Endothelial cell of umbilical vein (primary cell): ENCODE results near the gene IDUA. TPM values are rescaled to one million over a fixed set of nuclear protein-coding genes. Genes with fewer than 3 reads are reported as not detected.

Experiments used
- BruUV-seq: library from RNA; stranded (reverse); fragments of 400-500 nt; replicated peaks from 2 replicates; lab custom pipeline; 2021; lab: Mats Ljungman, UMichigan
- CTCF ChIA-PET: fragments of 300-600, 350-600 bp; sonication (Branson Sonifier 250); formaldehyde crosslinking; loops from one replicate; lab custom pipeline; 2021; ENCODE audit warnings: antibody characterized with exemption, inconsistent platforms; lab: Charles Lee
- POLR2A ChIA-PET: fragments of 300-600, 350-600 bp; sonication (Branson Sonifier 250); formaldehyde crosslinking; loops from one replicate; lab custom pipeline; 2021; ENCODE audit warnings: antibody characterized with exemption, inconsistent platforms; lab: Charles Lee
- DNase-seq: peaks from one replicate; pipeline ENCODE4 v3.0.0-alpha.2; 2011; ENCODE audit warnings: low read depth, low spot score
- FAIRE-seq: peaks from 2 replicates; lab custom pipeline; 2011; peaks lifted over from hg19 to GRCh38; lab: Jason Lieb, UNC
- H2AFZ ChIP-seq: 2 replicates; pipeline ENCODE4 v1.6.0; 2012; ENCODE audit warnings: low read depth, low read length, control low read depth, inconsistent platforms
- H3K27ac ChIP-seq: 2 replicates; pipeline ENCODE4 v1.5.1; 2011; ENCODE audit warnings: low read depth, mild to moderate bottlenecking, control low read depth, low read length, moderate library complexity; ENCODE audit not compliant: insufficient read depth
- H3K27me3 ChIP-seq, 2 experiments: 2 replicates each; pipeline versions ENCODE4 v1.6.0 to v1.6.1; 2011; ENCODE audit warnings: low read length in 2 of 2, mixed read lengths in 1 of 2; ENCODE audit not compliant: control insufficient read depth in 2 of 2, insufficient read depth in 2 of 2
- H3K36me3 ChIP-seq, 2 experiments: 2 replicates in 1 of 2; 3 replicates in 1 of 2; pipeline ENCODE4 v1.5.1; 2011; ENCODE audit warnings: low read length in 2 of 2, mild to moderate bottlenecking in 1 of 2, moderate library complexity in 1 of 2; ENCODE audit not compliant: control insufficient read depth in 2 of 2, insufficient read depth in 2 of 2; ENCODE audit errors: extremely low read depth in 1 of 2
- H3K4me1 ChIP-seq: 3 replicates; pipeline ENCODE4 v1.5.1; 2011; ENCODE audit warnings: mild to moderate bottlenecking, low read length; ENCODE audit not compliant: control insufficient read depth, insufficient read depth; ENCODE audit errors: extremely low read depth
- H3K4me2 ChIP-seq: 2 replicates; pipeline ENCODE4 v1.6.1; 2011; ENCODE audit warnings: low read length, control low read depth, mixed read lengths; ENCODE audit not compliant: insufficient read depth
- H3K4me3 ChIP-seq, 3 experiments: fragments of 200-600 bp in 1 of 3; sonication (generic), shearing (Covaris generic) in 1 of 3; replicated peaks in 1 of 3; 2 replicates each; pipeline ENCODE4 v1.5.1; 2011 to 2016; ENCODE audit warnings: control low read depth in 3 of 3, low read length in 3 of 3, mild to moderate bottlenecking in 2 of 3, inconsistent platforms in 1 of 3, low read depth in 1 of 3, moderate library complexity in 1 of 3; ENCODE audit not compliant: insufficient read depth in 1 of 3
- H3K79me2 ChIP-seq: 2 replicates; pipeline ENCODE4 v1.6.0; 2012; ENCODE audit warnings: low read length, inconsistent platforms; ENCODE audit not compliant: control insufficient read depth, insufficient read depth
- H3K9ac ChIP-seq: replicated peaks from 2 replicates; pipeline ENCODE3; 2011; ENCODE audit warnings: low read length, control low read depth; ENCODE audit not compliant: insufficient read depth; ENCODE audit errors: extremely low read depth
- H3K9me1 ChIP-seq: replicated peaks from 3 replicates; pipeline ENCODE4 v1.6.0; 2011; ENCODE audit warnings: mild to moderate bottlenecking, low read length; ENCODE audit not compliant: control insufficient read depth, insufficient read depth; ENCODE audit errors: extremely low read depth
- H3K9me3 ChIP-seq: replicated peaks from 2 replicates; pipeline ENCODE4 v1.5.1; 2012; ENCODE audit warnings: low read length, inconsistent platforms; ENCODE audit not compliant: control insufficient read depth, insufficient read depth
- H4K20me1 ChIP-seq: replicated peaks from 2 replicates; pipeline ENCODE3; 2011; ENCODE audit warnings: mild to moderate bottlenecking, low read length; ENCODE audit not compliant: control insufficient read depth, insufficient read depth; ENCODE audit errors: extremely low read depth
- CTCF ChIP-seq, 2 donors: IDR thresholded peaks; 1 replicate in 1 of 2; 2 replicates in 1 of 2; pipeline ENCODE4 v1.5.1; 2011; ENCODE audit warnings: low read length in 2 of 2, mild to moderate bottlenecking in 2 of 2, moderate library complexity in 2 of 2, control low read depth in 1 of 2, inconsistent platforms in 1 of 2, low read depth in 1 of 2; ENCODE audit not compliant: insufficient read depth in 1 of 2; ENCODE audit errors: extremely low read depth in 1 of 2
- EZH2 ChIP-seq: IDR thresholded peaks from 2 replicates; pipeline ENCODE4 v1.6.1; 2012; ENCODE audit warnings: borderline replicate concordance, low read depth, mild to moderate bottlenecking, moderate library complexity, low read length, inconsistent platforms; ENCODE audit not compliant: severe bottlenecking
- FOS ChIP-seq: IDR thresholded peaks from 2 replicates; pipeline ENCODE4 v1.6.1; 2011; ENCODE audit warnings: mild to moderate bottlenecking, low read length, moderate library complexity, borderline replicate concordance; ENCODE audit not compliant: insufficient read depth
- GATA2 ChIP-seq: IDR thresholded peaks from 2 replicates; pipeline ENCODE4 v1.7.0; 2011; ENCODE audit warnings: low read depth, mild to moderate bottlenecking, moderate library complexity, mixed read lengths, low read length; ENCODE audit not compliant: insufficient read length, insufficient read depth
- JUN ChIP-seq: IDR thresholded peaks from 2 replicates; pipeline ENCODE4 v1.6.1; 2011; ENCODE audit warnings: borderline replicate concordance, low read depth; ENCODE audit not compliant: insufficient read length, insufficient read depth
- MYC ChIP-seq: IDR thresholded peaks from one replicate; pipeline ENCODE4 v1.6.1; 2011; ENCODE audit warnings: mild to moderate bottlenecking, low read depth, low read length
- POLR2A ChIP-seq: IDR thresholded peaks from 2 replicates; pipeline ENCODE4 v1.6.1; 2012; ENCODE audit warnings: low read depth, mild to moderate bottlenecking, control low read depth, low read length
- POLR2AphosphoS5 ChIP-seq: IDR thresholded peaks from 2 replicates; pipeline ENCODE4 v1.6.1; 2012; ENCODE audit warnings: low read depth, mild to moderate bottlenecking, control low read depth, low read length, moderate library complexity; ENCODE audit not compliant: insufficient read depth
- dilution Hi-C: fragments of 300-500 bp; cut with MboI; formaldehyde crosslinking; loops from one replicate; pipeline ENCODE4 v1.15.0; 2019; ENCODE audit warnings: low sequenced_read_pairs; ENCODE audit not compliant: extremely low pct_ligation_motif_present
- intact Hi-C: fragments of 100-400 bp; cut with micrococcal nuclease; formaldehyde crosslinking; loops from one replicate; pipeline ENCODE4 v1.10.0; 2022
- polyA plus RNA-seq, 4 experiments: library from polyadenylated mRNA; depleted of rRNA in 3 of 4; stranded (reverse) in 3 of 4; unstranded in 1 of 4; fragments of >200 nt; gene quantifications; 2 replicates each; pipeline versions ENCODE4 v1.2.1 to v1.2.3, GENCODE V29; 2011 to 2012; ENCODE audit warnings: missing spikeins in 1 of 4
- total RNA-seq: library from RNA; stranded (reverse); gene quantifications from 2 replicates; pipeline ENCODE4 v1.2.3, GENCODE V29; 2021
- TF ChIP-seq, protein P1 (sequence below): IDR thresholded peaks from 2 replicates; pipeline ENCODE4 v1.6.1; 2011; ENCODE audit not compliant: insufficient read depth, insufficient read length

Gene IDUA
- total and polyA plus RNA-seq, 2 donors (not counting 3 experiments of a cell fraction or from before 2014, with no cell fraction given), result 19.1 to 34.1 TPM

- Histone ChIP-seq H3K9me3 (no peaks in the 10 kb centered on the region), H3K4me3 (no peak overlapping the region), H3K27ac (no peak overlapping the region), H3K36me3 (no peaks in the 10 kb centered on the region), H3K9ac (no peak overlapping the region), H3K79me2 (no peaks in the 10 kb centered on the region), H3K4me2 (no peak overlapping the region), H3K4me1 (peaks cover 27% of the 10 kb centered on the region), H3K9me1 (no peaks in the 10 kb centered on the region), H3K27me3 (no peaks in the 10 kb centered on the region), H4K20me1 (no peaks in the 10 kb centered on the region), H2AFZ (no peak overlapping the region)
- CTCF ChIA-PET, result no interaction called here
- TF ChIP-seq POLR2A (no peak), GATA2 (no peak), CTCF (IDR thresholded peaks at IDR 0.05; ENCODE audit: extremely low read depth in 1 of 2, insufficient read depth in 1 of 2, low read depth in 1 of 2, low read length in 2 of 2) (no peak), JUN (no peak), FOS (no peak), MYC (no peak), EZH2 (no peak), POLR2AphosphoS5 (no peak)
- TF ChIP-seq, protein P1, sequence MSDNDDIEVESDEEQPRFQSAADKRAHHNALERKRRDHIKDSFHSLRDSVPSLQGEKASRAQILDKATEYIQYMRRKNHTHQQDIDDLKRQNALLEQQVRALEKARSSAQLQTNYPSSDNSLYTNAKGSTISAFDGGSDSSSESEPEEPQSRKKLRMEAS, result no peak
- dilution Hi-C loops, result no loop called here
- FAIRE-seq (no peak), DNase-seq (no peak)
- POLR2A ChIA-PET, result no interaction called here
- intact Hi-C loops, result no loop called here
- BruUV-seq, result no TSS peak
These were observed 4.0 kb upstream of the IDUA start for GRCh38 chr4:982814-983213.
